Measurements from ENCODE around the gene BMAL1.

DNA sequence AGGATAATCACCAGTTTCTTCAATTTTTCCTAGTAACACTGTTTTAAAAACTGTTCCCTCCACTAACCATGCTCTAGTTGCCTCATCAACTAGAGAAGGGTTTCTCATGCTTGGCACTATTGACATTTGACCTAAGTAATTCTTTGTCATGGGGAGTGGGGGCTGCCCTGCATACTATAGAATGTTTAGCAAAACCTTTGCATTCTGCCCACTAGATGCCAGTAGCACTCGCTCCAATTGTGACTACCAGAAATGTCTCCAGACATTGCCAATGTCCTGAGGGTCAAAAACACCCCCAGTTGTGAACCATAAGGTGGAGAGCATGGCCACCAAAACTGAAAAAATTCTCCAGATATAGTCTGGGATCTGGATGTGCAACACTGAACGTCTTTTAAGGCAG lies 27.6 kb upstream of the BMAL1 start:
- no peak for TF ChIP-seq CTCF (IDR thresholded peaks at IDR 0.05)
- no peak for TF ChIP-seq POLR2A (IDR thresholded peaks at IDR 0.05)

Data from suprapubic skin (tissue), 3 donors.